Measurements from ENCODE around the gene ATR.

DNA sequence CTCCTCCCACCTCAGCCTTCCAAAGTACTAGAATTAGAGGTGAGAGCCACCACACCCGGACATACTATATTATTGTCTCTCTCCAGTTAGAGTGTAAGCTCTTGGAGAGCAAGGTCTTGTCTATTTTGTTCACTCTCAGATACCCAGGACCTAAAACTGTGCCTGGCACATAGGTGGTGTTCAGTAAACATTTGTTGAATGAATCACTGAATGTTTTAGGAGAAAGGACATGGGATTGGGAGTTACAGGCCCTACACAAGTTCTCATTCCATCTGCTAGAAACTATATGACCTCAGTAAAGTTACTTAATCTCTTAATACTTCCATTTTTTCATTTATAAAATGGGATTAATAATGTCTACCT is 1.5 kb upstream of the ATR start:
- TF ChIP-seq, protein P1, sequence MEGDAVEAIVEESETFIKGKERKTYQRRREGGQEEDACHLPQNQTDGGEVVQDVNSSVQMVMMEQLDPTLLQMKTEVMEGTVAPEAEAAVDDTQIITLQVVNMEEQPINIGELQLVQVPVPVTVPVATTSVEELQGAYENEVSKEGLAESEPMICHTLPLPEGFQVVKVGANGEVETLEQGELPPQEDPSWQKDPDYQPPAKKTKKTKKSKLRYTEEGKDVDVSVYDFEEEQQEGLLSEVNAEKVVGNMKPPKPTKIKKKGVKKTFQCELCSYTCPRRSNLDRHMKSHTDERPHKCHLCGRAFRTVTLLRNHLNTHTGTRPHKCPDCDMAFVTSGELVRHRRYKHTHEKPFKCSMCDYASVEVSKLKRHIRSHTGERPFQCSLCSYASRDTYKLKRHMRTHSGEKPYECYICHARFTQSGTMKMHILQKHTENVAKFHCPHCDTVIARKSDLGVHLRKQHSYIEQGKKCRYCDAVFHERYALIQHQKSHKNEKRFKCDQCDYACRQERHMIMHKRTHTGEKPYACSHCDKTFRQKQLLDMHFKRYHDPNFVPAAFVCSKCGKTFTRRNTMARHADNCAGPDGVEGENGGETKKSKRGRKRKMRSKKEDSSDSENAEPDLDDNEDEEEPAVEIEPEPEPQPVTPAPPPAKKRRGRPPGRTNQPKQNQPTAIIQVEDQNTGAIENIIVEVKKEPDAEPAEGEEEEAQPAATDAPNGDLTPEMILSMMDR (optimal IDR thresholded peaks at IDR 0.05 in 1 of 3, IDR thresholded peaks at IDR 0.05 in 1 of 3, conservative IDR thresholded peaks at IDR 0.05 in 1 of 3; ENCODE audit: extremely low read depth in 1 of 3, insufficient read depth in 2 of 3, low read length in 3 of 3) = no peak
- TF ChIP-seq EZH2 (IDR thresholded peaks at IDR 0.05; ENCODE audit: low read length) = no peak
